ENCODE data around the gene MST1R.
"Not testable (repeated sequence)": the region's sequence is repeated elsewhere in the genome, so short reads cannot be mapped to it uniquely, and the experiment has no call there.

The MST1R gene

DNA sequence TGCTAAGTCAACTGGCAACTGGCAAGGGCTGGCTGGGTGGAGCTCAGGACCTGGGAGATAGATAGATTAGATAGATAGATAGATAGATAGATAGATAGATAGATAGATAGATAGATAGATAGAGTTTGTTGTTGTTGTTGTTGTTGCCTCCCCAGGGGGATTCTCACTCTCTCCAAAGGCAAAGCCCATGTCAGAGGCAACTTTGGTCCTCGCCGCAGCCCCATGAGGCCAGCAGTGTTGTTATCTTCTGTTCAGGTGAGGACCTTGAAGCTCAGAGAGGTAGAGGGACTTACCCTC lies 7.4 kb upstream of the MST1R start:
- DNase-seq = no peak

DNA sequence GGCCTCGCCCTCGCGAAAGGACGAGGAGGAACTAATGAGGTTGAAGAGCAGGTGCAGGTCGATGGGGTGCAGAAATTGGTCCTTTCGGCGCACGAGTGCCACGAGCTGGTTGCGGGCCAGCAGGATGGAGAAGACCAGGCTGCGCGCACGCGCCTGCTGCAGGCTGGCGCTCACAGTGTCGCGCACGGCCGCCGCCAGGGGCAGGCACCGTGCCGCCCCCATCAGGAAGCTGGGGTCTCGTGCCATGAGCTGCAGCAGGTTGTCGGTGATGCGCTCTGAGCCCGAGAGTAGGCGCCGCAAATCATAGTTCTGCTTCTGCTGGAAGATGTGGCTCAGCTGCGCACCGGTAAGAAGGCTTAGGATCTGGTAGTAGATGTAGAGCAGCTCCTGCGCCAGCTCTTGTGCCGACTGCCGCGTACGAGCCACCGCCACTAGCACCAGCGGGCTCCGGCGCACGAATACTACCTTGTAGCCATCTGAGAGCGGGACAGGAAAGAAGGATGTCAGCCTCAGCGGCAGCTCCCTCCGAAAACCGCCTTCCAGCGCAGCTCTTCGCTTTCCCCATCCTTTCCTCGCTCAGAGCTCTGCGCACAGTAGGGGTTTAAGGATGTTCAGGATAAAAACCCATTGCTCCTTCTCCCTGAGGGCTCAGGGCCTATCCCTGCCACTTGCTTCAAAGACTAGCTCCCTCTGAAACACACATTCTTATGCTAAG lies 6.9 kb upstream of the MST1R start:
- DNase-seq = no peak

DNA sequence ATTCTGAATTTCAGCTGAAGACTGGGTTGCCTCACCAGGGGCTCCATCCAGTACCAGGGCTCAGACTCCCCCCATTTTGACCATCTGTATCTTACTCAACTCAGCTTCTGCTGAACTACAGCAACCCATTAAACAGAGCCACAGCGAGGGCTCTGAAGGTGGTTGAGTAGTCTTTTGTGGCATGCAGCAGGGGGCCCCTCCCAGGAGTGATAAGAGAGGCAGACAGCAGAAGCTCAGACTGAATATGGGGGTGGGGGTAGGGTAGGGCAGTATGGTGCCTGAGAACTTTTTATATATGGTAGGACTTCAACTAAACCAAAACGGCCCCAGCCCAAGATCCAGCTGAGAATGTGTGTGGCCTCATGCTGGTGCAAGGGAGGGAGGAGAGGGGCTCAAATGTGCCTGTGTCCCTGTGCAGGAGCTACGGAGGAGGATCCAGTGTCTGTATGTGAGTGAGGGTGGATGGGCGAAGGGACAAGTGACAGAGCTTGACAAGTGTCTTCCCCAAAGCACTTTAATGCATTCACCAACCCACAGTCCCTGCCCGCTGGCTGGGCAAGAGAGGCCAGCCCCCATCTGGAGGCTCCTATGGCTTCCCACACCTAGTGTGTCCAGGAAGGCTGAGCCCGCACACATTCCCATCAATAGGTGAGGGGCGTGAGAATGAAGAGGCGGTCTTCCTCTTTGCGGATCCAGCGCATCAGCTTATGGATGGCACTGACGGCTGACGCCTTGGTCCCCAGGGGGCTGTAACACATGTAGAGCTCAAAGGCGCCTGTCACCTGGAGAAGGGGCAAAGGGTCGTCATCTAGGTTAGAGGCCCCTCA lies 4.9 kb upstream of the MST1R start:
- DNase-seq = no peak

DNA sequence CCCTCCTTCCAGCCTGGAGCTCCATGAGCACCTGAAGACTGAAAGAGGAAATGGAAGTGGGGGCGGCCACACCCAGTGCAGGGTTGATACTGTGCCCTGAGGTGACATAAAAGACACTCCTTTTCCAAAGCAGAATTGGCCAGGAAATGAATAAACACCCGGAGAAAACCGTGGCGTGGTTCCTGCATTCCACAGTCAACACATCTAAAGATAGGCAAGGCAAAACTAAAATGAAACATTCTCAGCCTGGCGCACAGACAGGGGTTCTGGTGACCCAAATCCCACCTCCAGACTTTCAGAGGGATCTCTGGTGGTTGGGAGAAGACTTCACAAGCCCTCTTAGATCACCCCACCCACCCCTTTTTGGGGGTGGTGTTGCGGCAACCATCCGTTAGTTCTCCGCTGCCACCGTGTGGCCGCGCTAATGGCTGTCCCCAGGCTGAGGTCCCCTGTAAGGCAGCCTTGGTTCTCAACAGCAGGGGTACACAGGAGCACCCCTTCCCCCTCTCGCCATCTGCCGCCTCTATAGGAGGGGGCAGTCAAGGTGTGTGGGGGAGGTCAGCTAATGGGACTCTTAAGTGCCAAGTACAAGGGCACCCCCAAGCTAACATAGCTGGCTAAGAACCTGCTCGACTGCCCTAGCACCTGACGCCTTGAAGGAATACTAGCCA lies 2.5 kb upstream of the MST1R start:
- peak; percentile 8 for DNase-seq

DNA sequence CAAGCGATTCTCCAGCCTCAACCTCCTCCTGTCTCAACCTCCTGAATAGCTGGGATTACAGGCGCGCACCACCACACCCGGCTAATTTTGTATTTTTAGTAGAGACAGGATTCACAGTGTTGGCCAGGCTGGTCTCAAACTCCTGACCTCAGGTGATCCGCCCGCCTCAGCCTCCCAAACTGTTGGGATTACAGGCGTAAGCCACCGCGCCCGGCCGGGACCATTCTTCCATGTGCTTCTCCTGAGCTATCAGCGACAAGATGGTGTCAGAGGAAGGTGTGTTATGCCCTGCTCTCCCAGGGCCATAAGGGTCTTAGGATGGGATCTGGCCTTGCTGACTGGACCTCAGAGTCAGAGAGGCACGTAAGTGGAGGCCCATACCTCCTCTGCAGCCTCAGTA lies 775 bp upstream of the MST1R start:
- not testable (repeated sequence) for DNase-seq

DNA sequence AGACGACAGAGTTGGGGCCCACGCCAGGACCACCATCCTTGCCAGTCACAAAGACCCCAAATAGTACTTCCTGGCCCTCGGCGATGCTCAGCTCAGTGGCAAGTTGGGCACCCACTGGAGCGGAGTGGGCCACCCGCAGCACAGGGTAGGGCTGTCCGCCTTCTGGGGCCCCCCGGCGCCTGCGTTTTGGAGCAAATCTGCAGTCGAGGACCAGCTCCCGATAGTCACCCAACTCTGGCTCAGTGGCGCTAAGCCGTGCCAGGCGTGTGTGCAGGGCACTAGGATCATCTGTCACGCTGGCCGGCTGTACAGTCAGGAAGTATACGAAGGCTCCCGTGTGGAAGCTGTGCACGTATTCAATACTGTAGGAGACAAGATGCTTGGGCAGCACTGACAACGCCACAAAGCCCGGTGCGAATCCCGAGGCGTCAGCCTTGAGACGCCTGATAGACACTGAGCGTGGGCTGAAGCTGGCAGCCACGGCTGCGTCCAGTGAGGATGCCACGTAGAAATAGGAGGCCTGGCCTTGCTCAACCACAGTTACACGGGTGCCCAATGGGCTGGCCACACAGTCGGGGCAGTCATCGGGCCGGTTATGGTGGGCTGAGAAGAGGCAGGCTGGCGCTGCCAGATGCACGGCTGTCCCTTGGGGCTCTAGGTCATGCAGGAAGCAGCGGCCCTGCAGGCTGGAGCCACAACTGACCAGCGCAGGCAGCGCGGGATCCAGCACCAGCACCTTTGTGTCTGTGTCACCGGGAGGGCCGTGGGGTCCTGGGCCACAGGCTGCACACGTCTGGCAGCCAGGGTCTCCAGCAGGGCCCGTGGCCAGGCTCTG lies 945 bp downstream of the MST1R start:
- no peak for DNase-seq

DNA sequence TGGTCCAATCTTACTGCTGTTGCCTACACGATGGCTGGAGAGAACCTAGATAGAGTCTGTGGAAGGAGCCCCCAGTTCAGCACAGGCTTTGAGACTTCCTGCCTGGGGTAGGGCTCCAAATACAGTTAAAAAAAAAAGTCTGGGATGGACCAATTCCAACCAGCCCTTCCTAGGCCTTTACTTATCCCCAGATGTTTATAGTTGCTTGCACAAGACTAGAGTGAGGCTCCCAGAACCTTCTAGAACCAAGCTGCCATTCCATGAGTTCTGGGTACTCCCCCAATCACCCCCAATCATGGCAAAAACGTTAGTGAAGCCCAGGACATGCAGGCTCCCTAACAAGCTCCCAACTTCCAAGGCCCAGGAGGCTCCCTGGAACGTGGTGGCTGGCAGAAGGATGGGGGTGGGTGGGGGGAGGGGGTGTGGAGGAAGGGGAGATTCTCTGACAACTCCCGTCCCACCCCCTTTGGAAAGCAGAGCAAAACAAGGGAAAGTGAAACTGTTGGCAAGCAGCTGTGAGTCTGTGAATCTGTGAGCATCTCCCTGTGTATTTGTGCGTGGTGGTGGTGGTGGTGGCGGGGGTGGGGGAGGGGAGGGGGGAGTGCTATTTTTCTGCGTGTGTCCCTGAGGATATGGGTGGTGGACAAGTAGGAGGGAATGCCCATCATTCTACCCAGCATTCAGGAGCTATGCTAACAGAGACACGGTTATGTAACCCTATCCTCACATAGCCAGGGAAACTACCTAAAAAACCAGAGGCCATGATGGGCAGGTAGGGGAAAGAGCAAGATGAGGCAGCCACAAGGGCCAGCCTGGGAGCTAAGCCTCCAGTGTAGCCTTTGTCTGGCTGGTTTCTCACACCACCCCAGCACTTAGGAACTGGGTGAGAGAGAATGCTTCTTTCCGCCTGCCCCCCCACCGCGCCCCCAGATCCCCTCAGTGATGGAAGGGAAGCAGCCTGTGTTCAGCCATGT lies 2.0 kb downstream of the MST1R start:
- DNase-seq = no peak

DNA sequence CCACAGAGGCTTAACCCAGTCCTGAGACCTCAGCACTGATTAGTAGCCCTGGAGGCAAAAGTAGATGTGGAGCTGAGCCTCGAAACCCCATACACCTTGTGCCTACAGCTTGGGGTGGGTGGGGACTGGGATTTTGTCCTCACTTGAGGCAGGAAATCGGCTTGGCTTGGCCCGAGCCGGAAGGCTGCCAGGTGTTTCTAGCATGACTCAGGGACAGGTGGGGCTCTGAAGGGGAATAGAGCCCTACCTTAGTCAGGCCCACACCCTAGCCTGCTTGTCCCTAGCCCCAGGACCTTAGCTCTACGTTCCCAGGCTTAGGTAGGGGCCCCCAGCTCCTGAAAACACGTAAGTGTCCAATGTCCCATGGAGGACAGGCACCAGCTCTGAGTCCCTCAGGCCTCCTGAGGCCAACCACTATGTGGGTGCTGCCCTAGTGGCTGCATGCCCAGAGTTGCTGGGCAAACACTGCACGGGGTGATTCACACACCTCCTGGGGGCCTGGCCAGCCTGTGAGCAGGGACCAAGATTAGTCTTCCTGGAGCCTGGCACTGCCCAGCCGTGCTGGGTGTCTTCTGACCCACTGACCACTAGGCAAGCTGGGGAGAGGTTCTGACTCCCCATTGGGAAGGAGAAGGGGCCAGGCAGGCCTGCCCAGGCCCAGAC lies 3.1 kb downstream of the MST1R start:
- DNase-seq = peak; percentile 75

DNA sequence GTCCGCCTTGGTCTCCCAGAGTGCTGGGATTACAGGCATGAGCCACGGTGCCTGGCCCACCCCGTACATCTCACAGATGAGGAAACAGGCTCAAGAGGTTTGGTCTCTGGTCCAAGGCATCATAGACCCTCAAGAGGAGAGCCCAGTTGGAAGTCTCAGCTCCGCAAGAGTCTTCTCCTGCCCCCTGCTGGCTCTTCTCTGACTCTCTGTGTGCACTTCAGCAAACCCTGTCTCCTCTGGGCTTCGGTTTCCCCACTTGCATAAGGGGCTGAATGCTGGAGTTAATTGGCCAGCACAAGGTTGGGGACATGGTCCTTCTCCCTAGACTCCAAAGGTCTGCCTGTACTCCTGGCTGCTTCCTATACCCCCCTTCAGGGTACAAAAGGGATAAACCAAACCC lies 3.9 kb downstream of the MST1R start:
- DNase-seq = no peak

DNA sequence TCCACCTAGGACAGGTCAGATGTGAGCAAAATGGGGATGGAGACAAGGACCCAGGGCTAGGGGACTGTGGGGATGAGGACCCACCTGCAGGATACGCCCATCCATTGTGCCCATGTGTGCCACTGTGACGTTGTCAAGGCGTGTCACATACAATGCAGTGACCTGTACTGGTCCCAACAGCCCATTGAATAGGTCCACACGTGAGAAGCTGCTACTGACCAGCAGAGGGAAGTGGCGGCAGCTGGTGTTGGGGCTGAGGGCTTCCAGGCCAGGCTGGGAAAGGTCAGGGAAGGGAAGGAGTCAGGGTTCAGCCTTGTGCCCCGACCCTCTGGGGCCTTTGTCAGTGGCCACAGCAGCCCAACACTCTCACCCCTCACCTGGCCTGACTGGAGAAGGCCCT lies 4.7 kb downstream of the MST1R start:
- no peak for DNase-seq

DNA sequence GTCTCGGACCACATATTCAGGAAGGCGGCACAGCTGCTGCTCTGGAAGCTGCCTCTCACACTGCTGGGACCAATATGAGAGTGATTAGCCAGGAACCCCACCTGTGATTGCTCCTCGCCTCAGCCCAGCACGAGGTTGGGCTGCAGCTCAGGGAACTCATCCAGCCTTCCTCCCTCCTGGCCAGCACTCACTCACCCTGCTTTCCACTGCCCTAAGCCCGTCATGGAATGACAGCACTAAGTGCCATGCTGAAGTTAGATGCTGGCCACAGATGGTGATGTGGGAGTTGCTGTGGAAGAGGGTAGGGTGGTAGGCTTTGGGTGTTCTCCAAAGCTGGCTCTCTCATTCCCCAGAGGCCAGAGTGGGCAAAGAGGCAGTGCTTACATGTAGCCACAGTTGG lies 7.3 kb downstream of the MST1R start:
- DNase-seq = no peak

DNA sequence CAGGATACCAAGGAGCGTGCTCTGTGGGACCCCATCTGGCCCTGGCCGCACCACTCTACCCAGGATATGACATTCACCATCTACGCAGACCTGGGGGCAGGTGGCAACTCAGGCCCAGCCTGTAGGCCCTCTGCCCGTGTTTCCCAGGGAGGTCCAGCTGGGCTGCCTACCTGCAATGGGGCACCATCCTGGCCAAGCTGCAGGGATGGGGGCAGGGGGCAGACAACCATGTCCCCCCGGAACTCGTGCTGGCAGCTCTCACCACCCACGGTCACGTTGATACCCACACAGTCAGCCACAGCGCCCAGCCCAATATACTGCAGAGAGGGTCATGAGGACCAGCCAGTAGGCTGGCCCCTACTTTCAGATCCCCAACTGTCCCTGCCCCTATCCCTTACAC lies 7.9 kb downstream of the MST1R start:
- DNase-seq = no peak

DNA sequence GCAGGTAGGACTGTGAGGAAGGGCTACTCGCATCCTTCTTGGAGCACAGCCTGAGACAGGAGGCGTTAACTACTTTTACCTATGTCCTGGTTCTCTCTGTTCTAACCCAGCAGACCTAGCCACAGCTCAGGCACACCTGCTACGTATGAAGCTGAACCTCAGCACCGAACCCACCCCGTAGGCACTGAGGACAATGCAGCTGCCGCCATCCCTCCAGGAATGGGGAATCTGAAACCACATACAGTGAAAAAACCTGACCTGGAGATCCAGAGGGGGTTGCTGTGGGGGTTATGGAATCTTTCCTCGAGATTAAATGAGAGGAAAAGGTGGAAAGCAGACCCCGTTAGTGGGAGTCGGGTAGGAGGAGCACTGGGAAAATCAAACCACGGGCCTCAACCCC lies 14.4 kb downstream of the MST1R start:
- DNase-seq = no peak

DNA sequence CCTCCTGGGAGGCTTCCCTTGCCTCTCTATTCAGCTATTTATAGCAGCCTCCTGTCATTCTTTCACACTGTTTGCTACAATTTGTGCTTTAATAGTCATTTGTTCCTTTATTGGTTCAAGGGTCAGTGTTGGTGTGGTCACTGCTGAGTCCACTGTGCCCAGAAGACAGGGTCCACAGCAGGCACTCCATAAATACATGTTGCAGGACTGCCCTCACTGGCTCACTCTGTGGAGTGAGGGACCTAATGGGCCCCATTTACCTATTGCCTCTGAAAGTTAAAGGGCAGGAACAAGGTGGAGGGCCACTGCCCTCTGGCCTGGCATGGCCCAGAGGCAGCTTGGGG lies 16.8 kb downstream of the MST1R start:
- no peak for DNase-seq

DNA sequence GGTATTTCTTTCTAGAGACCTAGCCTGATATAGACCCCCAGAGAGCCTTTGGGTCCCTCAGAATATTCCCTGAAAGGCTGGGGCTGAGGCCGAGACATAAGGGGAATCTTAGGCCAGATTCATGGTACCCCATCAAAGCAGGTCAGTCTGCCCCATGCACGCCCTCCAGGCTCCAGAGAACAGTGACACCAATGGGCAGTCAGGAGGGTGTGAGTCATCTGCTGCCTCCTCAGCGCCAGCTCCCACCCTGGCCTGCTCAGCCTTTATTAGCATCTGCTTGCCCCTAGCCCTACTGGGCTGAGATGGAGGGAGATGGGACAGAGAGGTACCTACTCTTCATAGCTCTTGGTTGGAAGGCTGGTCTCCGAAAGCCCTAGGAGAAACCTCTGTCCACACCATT lies 19.7 kb downstream of the MST1R start:
- no peak for DNase-seq

DNA sequence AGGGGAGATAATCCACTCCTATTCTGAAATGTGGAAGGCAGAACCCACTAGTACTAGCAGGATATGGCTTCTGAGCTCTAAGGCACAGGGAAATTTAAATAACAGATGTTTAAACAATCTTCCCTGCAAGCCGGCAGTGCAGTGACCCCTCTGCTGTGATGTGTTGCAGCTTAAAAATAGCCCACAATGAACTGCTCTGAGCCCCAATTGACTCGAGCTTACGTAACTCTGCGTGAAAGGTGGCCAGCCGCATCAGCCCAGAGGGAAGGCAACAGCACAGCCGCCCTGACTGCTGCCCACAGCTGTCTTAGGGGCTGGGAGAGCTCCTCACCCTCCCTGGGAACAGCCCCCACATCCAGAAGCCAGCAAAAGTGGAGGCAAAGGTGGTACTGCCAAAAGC lies 21.5 kb downstream of the MST1R start:
- no peak for DNase-seq

DNA sequence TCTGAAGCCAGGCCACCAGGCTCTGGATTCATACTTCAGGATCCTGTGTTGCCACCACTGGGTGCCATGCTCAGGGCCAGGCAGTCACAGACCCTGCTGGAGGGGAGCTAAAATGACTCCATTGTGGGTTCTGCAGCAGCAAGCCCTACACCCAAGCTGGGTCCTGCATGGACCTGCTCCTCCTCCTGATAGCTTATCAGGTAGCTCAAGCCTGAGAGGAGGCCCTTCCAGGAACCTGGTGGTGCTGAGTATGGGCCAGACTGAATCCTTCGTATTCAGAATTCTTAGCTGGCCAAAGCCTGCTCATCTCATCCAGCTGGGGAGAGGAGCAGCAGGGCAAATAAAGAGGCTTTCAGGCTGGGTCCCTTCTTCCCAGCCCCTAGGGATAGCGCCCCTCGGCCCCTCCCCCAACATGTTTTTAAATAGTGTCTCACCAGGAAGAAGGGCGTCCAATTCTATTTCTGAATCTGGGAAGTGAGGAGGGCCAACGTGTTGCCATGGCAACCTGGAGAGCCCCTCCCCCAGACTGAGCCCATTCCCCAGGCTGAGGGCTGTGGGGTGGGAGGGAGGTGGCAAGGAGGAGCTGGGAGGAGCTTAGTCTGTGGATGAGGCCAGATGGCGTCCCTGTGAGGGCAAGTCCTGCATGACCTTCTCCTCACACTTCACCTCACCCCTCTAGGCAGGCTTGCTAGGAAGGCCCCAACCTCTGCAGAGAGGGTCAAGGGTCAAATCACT lies 22.9 kb downstream of the MST1R start:
- no peak for DNase-seq

DNA sequence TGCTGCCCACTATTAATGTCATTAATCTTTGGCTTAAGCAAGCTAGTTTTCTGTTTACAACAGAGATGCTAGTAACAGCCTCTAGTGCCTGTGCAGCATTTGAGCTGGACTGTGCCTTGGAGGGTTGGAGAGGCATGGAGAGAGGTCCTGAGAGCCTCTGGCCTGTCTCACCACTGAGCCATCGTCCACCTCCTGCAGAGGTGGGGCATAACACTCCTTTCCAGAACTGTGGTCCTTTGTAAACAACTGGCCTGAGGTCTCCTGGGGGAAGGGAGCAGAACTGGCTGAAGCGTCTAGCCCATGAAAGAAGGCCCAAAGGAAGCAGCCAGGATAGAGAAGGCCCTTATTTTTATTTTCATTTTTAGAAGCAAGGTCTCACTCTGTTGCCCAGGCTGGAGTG lies 24.0 kb downstream of the MST1R start:
- DNase-seq = no peak

DNA sequence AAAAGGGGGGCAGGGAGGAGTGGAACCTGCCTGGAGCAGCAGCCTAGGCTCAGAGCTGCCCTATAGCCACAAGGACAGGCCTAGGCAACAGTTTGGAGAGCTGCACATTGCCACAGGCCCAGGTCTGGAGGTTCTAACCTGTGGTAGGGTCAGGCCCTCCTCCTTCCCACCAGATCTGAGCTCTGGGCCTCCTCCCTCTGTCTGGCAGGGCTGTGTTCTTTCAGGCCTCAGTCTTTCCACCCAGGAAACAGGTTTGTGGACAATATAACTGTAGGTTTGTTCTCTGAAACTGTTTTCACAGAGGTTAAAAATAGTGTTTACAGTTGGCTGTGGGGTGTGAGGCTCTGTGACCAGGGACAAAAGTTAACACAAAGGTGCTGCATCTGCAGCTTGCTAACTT lies 25.0 kb downstream of the MST1R start:
- DNase-seq = no peak

DNA sequence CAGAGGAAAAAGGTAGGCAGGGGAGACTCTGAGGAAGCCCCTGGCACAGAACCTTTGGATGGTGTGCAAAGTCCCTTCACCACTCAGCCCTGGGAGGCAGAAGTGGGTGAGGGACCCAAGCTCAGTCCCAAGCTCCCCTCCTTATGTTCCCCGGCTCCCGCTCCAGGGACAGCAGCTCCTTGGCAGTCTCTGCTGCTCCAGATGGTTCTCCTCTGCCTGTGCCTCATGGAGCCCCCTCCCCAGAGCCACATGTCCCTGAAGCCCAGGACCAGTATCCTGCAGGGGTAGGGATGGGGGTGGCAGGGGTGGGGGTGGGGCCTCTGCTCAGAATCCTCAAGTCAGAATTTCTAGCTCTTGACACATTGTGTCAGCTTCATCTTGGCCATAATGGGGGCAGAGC lies 26.0 kb downstream of the MST1R start:
- DNase-seq = no peak

DNA sequence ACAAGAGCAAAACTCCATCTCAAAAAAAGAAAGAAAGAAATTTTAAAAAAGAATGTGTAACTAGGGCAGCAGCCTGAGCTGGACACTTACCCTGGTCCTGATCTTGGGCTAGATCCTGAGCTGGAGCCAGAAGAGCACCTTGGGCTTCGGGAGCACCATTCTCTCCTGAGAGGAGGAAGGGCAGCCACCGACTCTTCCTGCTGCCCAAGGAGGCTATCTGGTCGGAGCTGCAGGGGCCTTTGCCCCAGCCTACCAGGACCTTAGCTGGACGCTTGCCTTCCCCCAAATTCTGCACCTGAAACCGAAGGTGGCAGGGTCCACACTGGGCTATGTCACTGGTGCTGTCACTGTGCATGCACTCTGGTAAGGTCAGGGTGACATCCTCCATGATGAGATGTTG lies 27.1 kb downstream of the MST1R start:
- no peak for DNase-seq

Data from kidney glomerular epithelial cell (primary cell).